Natural killer cell (primary cell): Measurements from ENCODE around the gene CLEC4A. TPM values are rescaled to one million over a fixed set of nuclear protein-coding genes. Genes with fewer than 3 reads are reported as not detected.

Source experiments
- total RNA-seq, 4 donors: library from RNA; stranded (reverse); fragments of 120-200 nt in 1 of 4; gene quantifications; one replicate each; pipeline versions ENCODE4 v1.2.3 to v1.2.4, GENCODE V29; 2013 to 2022

The CLEC4A gene
- total RNA-seq, 3 donors from 2014 or later (not counting 1 experiment from before 2014, with no cell fraction given), result 1.6 to 6.9 (median 1.7) TPM

Other genes with a start within 250 kb of the CLEC4A start
- 100 to 1,000 TPM; 406 to 534 (median 427) TPM for gene SLC2A3, start 187.4 kb upstream of the CLEC4A start, total RNA-seq
- 10 to 100 TPM; 27.8 to 28.5 (median 28.4) TPM for gene FOXJ2, start 90.9 kb upstream of the CLEC4A start, total RNA-seq
- 10 to 100 TPM in 2 of 3 donors, 1 to 10 TPM in 1; 9.5 to 16.9 (median 13.0) TPM for gene C3AR1, start 57.3 kb upstream of the CLEC4A start, total RNA-seq
- 100 to 1,000 TPM; 100 to 122 (median 115) TPM for gene NECAP1, start 41.3 kb upstream of the CLEC4A start, total RNA-seq
- gene ZNF705A, start 33.4 kb downstream of the CLEC4A start, total RNA-seq, result not detected
- under 1 TPM in 1 of 3 donors, not detected in 2; 0.28 TPM for gene FAM90A1, start 104.0 kb downstream of the CLEC4A start, total RNA-seq